GM23338 (cell line): ENCODE measurements around the gene RYR1.

ENCODE experiments used
- CREB1 ChIP-seq: fragments of 250-450 bp; sonication (Bioruptor Pico); IDR thresholded peaks from 2 replicates; pipeline ENCODE4 v1.5.0; 2020; ENCODE audit warnings: low read depth, mild to moderate bottlenecking, moderate library complexity
- CTCF ChIP-seq, 2 experiments: fragments of 200-600 bp in 1 of 2; sonication (generic) in 1 of 2; conservative IDR thresholded peaks; 2 replicates each; pipeline versions ENCODE4 v1.5.1 to v1.6.1; 2016 to 2017; ENCODE audit warnings: antibody characterized with exemption in 2 of 2, low read depth in 2 of 2, mild to moderate bottlenecking in 2 of 2, moderate library complexity in 1 of 2
- EZH2 ChIP-seq: fragments of 200-600 bp; sonication (generic); IDR thresholded peaks from one replicate; pipeline ENCODE4 v1.8.0; 2017; ENCODE audit warnings: antibody characterized with exemption, mild to moderate bottlenecking, low read depth; ENCODE audit not compliant: unreplicated experiment

GRCh38 chr19:38512277-38512676 is 78.8 kb downstream of the RYR1 start:
- no peak for TF ChIP-seq EZH2
- TF ChIP-seq CTCF (conservative IDR thresholded peaks at IDR 0.05; ENCODE audit: low read depth in 2 of 2) = no peak
- no peak for TF ChIP-seq CREB1
